Left lobe of liver (tissue), 2 donors: ENCODE data around the gene ARL8B. TPM values are rescaled to one million over a fixed set of nuclear protein-coding genes. Genes with fewer than 3 reads are reported as not detected.
"Not testable (repeated sequence)": the region's sequence is repeated elsewhere in the genome, so short reads cannot be mapped to it uniquely, and the experiment has no call there.

Experiments
- ATAC-seq: fragments of 200-7000 bp; cut with Tn5 transposase; one replicate; pipeline ENCODE4 v1.9.1; 2020; ENCODE audit warnings: mild to moderate bottlenecking, moderate library complexity
- DNase-seq: peaks from one replicate; pipeline ENCODE4 v3.0.0-alpha.2; 2020; ENCODE audit warnings: low spot score
- total RNA-seq: library from RNA; stranded (reverse); gene quantifications from one replicate; pipeline ENCODE4 v1.2.1, GENCODE V29; 2021
- donor health status: DM: no; HTN: no; CAD: no; lungs with moderate emphysema.
- donor health status: DM: no; HTN: yes; CAD: no.

ARL8B gene
- total RNA-seq, 1 donor from 2014 or later: 22.2 TPM

DNA sequence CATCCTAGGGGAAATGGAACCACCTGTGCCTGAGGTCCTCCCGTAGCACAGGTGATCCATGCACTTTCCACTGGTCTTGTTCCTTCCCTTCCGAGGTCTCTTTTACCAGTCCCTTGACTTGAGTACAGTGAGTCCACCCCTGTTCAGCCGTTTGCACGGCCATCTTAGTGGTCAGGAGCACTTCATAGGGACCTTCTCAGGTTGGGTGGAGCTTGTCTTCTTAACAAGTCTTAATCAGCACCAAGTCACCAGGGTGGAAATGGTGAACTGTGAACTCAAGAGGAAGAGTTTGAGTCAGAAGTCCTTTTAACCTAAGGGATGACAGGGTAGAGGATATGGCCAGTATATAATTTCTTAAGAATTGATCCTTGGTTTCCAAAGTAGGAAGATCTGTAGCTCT is 21.4 kb downstream of the ARL8B start:
- ATAC-seq: no peak
- no peak for DNase-seq

DNA sequence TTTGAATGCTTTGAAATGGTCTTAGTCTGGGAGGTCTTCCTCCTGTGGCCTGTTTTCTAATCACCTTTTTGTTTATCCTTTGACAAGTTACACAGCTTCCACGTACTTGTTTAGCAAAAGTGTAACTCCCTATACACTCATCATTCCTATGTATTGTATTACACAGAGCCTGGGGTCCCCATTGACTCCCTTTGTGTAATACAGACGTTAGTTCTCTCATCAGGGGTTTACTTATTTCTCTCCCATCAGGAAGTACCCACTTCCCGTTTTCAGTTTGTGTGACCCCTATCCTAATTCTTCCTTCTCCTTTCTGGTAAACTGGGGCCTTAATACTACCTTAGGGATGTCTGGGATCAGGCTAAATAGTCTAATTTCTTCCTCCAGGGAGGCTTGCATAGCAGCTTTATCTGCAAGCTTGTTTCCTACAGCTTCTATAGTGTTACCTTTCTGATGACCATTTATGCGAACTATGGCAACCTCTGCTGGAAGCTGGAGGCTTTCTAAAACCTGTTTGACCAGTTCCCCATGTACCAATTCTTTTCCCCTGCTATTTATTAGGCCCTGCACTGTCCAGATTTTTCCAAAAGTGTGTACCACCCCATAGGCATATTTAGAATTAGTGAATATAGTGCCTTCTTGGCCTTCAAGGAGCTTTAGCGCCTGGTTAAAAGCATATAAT is 22.4 kb downstream of the ARL8B start:
- ATAC-seq (no peak), DNase-seq (no peak)

- DNase-seq (no peak), ATAC-seq (no peak)
These were observed 23.0 kb downstream of the ARL8B start for GRCh38 chr3:5145120-5145519.

DNA sequence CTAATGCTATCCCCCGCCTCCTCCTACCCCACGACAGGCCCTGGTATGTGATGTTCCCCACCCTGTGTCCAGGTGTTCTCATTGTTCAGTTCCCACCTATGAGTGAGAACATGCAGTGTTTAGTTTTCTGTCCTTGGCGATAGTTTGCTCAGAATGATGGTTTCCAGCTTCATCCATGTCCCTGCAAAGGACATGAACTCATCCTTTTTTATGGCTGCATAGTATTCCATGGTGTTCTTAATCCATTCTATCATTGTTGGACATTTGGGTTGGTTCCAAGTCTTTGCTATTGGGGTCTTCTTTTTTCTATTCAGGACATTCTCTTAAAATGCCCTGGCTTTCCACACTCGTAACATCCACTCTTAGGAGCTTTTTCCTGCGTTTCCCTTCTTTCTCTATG is 25.1 kb downstream of the ARL8B start:
- ATAC-seq, DNase-seq: not testable (repeated sequence)

DNA sequence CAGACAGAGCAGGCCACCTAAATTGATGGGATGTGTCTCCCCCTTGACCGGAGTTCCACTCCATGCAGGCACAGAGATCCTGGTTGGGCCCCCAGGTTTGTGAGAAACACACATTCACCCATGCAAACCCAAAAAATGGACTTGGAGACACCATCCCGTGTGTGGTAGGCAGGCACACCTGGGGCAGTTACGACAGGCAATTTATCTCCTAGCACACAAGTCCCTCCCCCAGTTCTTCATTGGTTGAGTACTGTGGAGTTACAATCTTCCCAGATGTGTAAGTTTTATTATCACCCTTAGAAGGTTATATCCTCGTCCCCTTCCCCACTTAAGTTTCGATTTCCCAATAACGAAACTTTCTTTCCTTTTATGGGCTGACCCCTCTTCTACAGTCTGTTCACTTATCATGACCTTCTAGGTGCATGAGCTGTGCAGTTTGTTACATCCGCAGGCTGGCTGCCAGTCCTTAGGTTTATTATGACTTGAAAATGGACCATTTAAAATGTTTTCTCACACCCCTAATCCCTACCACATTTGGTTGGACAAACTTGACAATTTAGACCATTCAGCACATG is 27.3 kb downstream of the ARL8B start:
- ATAC-seq: no peak
- DNase-seq: no peak

DNA sequence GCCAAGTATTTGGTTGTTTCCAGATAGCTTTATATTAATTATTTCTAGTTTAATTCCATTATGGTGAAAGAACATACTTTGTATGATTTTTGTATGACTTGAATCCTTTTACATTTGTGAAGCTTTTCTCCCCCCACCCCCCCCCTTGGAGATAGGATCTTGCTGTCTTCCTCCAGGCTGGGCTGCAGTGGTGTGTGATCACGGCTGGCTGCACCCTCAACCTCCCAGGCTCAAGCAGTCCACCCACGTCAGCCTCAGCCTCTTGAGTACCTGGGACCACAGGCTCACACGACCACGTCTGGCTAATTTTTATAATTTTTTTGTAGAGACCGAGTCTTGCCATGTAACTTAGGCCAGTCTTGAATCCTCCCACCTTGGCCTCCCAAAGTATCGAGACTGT is 29.5 kb downstream of the ARL8B start:
- DNase-seq (no peak), ATAC-seq (no peak)

- DNase-seq (no peak), ATAC-seq (no peak)
These were observed 31.0 kb downstream of the ARL8B start for GRCh38 chr3:5153074-5153473.

GRCh38 chr3:5155241-5155640 is 33.1 kb downstream of the ARL8B start:
- ATAC-seq: no peak
- DNase-seq: no peak

DNA sequence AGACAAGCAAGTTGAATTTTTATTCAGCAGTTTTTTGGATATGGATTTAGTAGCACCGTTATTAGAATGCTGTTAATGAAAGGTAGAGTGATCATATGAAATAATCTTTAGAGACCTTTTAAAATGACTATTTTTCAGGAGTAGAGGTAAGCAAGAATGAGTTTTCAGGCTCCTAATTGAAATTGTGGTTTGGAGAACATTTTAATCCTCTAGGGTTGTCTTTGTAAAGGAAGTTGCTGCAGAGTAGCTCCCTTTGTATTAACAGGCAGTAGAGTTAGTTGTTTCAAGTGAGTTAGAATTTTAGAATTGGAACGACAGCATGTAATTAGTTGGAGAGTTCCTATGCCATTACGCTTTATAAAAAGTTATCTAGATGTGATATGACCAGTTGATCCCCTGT is 38.2 kb downstream of the ARL8B start:
- DNase-seq (no peak), ATAC-seq (no peak)

DNA sequence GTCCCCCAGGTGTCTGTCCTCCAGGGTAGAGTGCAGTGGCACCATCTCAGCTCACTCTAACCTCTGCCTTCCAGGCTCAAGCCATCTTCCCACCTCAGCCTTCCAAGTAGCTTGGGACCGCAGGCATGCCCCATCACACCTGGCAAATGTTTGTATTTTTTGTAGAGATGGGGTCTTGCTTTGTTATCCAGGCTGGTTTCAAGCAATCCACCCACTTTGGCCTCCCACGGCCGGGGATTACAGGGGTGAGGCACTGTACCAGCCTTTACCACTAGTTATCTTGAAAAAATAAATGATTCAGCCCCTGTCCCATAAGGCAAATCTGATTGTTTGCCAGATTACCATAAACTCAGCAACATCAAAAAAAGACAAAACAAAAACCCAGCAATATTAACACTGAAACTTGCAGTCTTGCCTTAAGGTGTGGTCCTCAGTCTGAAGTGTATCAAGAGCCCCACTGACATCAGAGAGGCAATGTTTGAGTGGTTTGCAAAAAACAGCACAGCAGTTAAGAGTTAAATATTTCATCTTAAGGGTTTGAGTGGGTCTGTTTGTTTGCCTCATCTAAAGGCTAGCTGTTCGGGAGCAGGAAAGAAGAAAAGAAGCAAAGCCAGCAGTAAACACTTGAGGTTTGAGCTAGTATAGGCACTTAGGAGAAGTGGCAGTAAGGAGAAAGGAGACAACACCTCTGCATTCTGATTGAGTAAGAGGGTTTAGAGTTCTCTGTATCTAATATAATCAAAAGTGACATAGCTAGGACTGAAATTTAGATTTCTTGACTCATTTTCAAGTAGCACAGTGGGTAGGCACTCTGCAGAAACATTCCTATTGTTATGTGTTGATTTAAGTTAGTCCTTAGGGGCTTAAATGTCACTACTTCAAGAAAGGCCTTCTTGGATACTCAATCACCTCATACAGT is 39.1 kb downstream of the ARL8B start:
- DNase-seq: no peak
- ATAC-seq: no peak

GRCh38 chr3:5162102-5162501 is 40.0 kb downstream of the ARL8B start:
- no peak for DNase-seq
- ATAC-seq: peak; percentile 31

DNA sequence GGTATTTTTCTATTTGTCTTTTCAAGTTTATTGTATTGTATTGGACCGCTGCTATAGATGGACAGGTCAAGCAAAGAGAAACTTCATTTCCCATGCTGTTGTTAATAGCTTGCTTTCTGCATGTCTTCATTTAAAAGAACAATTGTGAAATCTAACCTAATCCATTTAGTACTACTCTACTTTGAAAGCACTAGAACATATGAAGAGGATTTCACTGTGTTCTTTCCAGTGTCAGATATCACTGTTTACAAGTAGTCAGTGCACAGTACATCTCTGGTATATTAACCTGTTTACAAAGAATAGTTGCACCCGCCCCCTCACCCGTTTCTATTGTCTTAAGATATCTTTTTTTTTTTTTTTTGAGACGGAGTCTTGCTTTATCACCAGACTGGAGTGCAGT is 43.6 kb downstream of the ARL8B start:
- DNase-seq (no peak), ATAC-seq (peak; percentile 58)

DNA sequence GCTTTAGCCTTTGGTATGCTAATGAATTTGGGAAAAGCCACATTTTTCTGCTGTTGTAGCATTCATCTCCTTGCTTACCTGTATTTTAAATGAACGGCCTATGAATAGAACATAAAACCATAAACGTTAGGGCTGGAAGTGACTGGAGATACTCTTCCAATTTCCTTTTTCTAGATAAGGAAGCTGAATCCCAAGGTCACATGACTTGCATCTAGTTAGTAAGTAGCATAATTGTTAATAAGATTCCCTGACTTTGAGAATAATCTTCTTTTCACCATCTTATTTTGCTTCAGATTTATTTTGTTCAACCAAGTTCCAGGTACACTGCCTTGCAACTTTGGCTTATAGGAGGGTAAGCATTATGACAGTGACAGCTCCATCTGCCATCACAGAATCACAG is 44.8 kb downstream of the ARL8B start:
- DNase-seq (no peak), ATAC-seq (no peak)

DNA sequence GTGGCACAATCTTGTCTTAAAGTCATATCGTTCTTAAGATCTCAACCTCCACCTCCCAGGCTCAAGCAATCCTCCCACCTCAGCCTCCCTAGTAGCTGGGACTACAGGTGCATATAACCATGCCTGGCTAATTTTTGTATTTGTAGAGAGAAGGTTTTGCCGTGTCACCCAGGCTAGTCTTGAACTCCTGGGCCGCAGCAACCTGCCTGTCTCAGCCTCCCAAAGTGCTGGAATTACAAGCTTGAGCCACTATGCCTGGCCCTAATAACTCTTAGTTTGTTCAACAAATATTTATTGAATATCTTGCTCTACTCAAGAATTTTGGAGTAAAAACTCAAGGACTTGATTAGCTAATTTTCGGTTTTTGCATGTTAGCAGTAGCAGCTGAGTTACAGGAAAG is 46.0 kb downstream of the ARL8B start:
- DNase-seq (no peak), ATAC-seq (no peak)

DNA sequence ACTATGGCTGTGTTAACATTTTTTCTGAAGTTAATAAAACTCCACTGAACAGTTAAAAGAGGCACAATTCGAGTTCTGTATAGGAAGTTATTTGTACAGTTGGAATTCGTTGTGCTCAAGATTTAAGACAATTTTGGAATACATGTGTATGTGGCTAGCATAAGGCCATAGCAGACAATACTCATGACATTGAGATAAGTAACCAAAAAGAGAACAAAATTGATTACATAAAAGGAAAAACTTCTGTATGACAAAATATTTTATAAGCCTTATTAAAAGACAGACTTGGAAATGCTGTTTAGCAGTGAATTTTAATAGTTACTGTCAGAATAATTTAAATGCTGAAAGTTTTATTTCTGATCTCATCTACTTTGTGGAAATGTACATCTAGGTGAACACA is 47.7 kb downstream of the ARL8B start:
- ATAC-seq (no peak), DNase-seq (no peak)

DNA sequence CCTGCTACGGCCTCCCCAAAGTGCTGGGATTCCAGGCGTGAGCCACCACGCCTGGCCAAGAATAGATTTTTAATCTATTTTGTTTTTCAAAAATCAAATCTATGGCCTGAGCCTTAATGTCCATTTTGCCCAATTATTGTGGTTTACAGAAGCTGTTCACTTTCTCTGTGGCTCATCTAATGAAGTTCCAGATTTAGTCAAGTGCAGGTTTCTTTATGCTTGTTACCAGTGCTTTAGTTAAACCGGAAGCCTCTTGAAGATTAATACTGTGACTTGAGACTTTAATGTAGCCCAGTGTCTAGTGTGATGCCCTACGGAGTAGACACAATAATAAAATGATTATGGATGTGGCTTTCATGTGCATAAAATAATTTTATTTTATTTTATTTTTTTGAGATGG is 48.9 kb downstream of the ARL8B start:
- no peak for DNase-seq
- ATAC-seq: no peak

GRCh38 chr3:5172018-5172417 is 49.9 kb downstream of the ARL8B start:
- ATAC-seq: peak; percentile 57
- DNase-seq: no peak

- not testable (repeated sequence) for ATAC-seq, DNase-seq
These were observed 56.9 kb downstream of the ARL8B start for GRCh38 chr3:5179036-5179435.

GRCh38 chr3:5181469-5182141 is 59.5 kb downstream of the ARL8B start:
- ATAC-seq (no peak), DNase-seq (no peak)

- not testable (repeated sequence) for DNase-seq, ATAC-seq
These were observed 61.6 kb downstream of the ARL8B start for GRCh38 chr3:5183714-5184113.

DNA sequence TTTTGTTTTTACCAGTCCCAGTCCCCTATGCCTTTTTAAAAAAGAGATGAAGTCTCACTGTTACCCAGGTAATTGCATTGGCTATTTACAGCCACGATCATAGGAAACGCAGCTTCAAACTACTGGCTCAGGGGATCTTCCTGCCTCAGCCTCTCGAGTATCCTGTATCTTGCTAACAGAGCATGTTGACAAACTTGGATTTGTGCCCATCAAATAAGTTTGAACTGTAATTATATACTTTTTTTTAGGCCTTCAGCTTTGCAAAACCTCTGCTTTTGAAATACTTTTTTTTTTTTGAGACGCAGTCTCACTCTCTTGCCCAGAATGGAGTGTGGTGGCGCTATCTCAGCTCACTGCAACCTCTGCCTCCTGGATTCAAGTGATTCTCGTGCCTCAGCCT is 62.4 kb downstream of the ARL8B start:
- DNase-seq (no peak), ATAC-seq (no peak)
